ENCODE measurements around the gene ZCCHC3.

DNA sequence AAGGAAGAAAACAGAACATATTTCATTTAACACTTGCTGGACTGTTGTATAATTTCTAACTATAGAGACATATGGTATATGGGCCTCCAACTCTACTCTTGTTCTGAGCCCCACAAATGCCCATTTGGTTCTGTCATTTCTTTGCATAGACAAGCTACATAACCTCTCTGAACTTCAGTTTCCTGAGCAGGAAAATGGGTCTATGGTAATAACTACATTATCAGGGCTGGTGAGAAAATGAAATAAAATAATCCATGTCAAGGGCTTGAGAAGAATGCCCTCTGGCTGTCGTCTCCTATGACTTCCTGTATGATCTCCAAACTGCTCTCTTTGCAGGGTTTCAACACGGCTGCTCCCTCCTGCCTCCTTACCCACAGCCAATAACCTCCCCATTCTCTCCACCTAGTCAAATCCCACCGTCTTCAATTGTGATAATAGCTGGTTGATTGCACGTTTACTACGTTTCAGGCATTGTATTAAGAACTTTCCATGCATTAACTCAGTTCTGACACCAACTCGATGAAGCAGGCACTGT, 12.0 kb downstream of the ZCCHC3 start:
- TF ChIP-seq, protein P1, sequence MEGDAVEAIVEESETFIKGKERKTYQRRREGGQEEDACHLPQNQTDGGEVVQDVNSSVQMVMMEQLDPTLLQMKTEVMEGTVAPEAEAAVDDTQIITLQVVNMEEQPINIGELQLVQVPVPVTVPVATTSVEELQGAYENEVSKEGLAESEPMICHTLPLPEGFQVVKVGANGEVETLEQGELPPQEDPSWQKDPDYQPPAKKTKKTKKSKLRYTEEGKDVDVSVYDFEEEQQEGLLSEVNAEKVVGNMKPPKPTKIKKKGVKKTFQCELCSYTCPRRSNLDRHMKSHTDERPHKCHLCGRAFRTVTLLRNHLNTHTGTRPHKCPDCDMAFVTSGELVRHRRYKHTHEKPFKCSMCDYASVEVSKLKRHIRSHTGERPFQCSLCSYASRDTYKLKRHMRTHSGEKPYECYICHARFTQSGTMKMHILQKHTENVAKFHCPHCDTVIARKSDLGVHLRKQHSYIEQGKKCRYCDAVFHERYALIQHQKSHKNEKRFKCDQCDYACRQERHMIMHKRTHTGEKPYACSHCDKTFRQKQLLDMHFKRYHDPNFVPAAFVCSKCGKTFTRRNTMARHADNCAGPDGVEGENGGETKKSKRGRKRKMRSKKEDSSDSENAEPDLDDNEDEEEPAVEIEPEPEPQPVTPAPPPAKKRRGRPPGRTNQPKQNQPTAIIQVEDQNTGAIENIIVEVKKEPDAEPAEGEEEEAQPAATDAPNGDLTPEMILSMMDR (IDR thresholded peaks at IDR 0.05) = no peak
- TF ChIP-seq POLR2A (IDR thresholded peaks at IDR 0.05) = no peak
